ENCODE results near the gene TPM3.

Gene TPM3

DNA sequence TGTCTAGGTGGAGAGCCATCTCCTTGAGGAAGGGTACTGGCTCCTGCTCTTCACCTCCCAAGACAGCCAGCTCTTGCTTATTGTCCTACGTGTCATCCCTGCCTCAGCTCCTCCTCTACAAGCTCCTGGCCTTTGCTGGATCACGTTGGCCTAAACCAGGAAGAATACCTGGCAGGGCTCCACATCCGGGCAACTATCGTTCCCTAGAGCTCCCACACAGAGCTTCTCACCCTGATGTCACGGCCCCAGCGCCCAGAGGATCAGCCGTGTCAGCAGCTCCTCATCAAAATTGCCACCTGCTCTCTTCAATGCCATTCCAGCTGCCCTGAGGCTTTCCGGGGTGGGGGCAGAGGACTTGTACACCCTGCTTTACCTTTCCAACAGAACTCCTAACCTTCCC lies 1.9 kb upstream of the TPM3 start:
- Histone ChIP-seq H3K9ac (no peak overlapping the region), H3K27ac (peak overlapping the region; percentile 32)
- TF ChIP-seq, protein P1, sequence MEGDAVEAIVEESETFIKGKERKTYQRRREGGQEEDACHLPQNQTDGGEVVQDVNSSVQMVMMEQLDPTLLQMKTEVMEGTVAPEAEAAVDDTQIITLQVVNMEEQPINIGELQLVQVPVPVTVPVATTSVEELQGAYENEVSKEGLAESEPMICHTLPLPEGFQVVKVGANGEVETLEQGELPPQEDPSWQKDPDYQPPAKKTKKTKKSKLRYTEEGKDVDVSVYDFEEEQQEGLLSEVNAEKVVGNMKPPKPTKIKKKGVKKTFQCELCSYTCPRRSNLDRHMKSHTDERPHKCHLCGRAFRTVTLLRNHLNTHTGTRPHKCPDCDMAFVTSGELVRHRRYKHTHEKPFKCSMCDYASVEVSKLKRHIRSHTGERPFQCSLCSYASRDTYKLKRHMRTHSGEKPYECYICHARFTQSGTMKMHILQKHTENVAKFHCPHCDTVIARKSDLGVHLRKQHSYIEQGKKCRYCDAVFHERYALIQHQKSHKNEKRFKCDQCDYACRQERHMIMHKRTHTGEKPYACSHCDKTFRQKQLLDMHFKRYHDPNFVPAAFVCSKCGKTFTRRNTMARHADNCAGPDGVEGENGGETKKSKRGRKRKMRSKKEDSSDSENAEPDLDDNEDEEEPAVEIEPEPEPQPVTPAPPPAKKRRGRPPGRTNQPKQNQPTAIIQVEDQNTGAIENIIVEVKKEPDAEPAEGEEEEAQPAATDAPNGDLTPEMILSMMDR (IDR thresholded peaks at IDR 0.05) = no peak

DNA sequence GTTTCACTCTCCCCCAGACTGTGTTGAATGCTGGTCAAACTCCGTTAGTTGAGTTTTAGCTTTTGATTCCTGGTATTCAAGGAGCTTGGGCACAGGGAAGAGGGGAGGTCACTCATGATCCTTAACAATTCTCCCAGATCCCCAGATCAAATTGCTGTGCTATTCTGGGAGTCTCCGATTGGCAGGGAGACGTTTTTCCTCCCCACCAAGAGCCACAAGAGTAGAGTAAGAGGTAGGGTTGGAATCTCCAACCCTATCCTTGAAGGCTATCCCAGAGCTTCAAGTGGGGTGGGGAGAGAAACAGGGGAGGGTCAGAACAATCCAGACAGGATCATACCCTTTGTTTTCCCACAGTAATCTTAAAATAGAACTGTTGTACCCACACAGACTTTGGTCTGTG lies 576 bp upstream of the TPM3 start:
- H3K4me2 ChIP-seq (ENCODE audit: low read length) = no peak overlapping the region
- no peaks in the 10 kb centered on the region for H3K36me3 ChIP-seq (ENCODE audit: control insufficient read depth, insufficient read depth, low read length)
- no peak overlapping the region for H3K9ac ChIP-seq
- H3K27ac ChIP-seq = no peak overlapping the region
- no peak overlapping the region for H3K4me3 ChIP-seq (ENCODE audit: low read depth, low read length)
- H2AFZ ChIP-seq = no peak overlapping the region
- no peaks in the 10 kb centered on the region for H3K27me3 ChIP-seq (ENCODE audit: control insufficient read depth, insufficient read depth, low read length)
- H3K9me3 ChIP-seq (ENCODE audit: control insufficient read depth, low read length) = no peaks in the 10 kb centered on the region
- H3K79me2 ChIP-seq = no peaks in the 10 kb centered on the region
- H3K4me1 ChIP-seq = peaks cover 10% of the 10 kb centered on the region
- TF ChIP-seq, protein P1 (IDR thresholded peaks at IDR 0.05) = no peak

More for the DNA sequence above, 1.9 kb upstream of the TPM3 start:
- Histone ChIP-seq H3K4me3 (ENCODE audit: low read depth, low read length) (peak overlapping the region; percentile 10), H3K79me2 (no peaks in the 10 kb centered on the region), H3K9me3 (ENCODE audit: control insufficient read depth, low read length) (no peaks in the 10 kb centered on the region), H2AFZ (peak overlapping the region; percentile 79), H3K27me3 (ENCODE audit: control insufficient read depth, insufficient read depth, low read length) (no peaks in the 10 kb centered on the region), H3K36me3 (ENCODE audit: control insufficient read depth, insufficient read depth, low read length) (no peaks in the 10 kb centered on the region), H3K4me2 (ENCODE audit: low read length) (no peak overlapping the region), H3K4me1 (peaks cover 10% of the 10 kb centered on the region)

DNA sequence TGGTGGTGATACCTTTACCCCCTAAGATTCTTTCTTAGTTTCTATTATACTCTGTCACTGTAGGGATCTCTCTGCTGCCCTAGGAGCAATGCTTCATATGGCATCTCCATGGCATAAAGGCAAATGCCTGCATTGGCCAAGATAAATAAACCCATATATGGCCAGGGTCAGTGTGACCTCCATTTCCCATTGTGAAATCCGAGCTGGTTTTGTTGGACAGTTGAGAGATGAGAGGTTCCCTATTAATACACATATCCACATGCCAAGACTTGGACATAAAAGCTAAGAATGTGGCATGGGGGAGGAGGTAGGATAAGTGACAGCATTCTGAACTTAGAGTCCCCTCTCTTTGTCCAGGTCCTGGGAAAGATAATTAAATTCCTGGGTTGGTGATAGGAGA lies 1.4 kb downstream of the TPM3 start:
- TF ChIP-seq, protein P1 (IDR thresholded peaks at IDR 0.05) = no peak
- Histone ChIP-seq H2AFZ (no peak overlapping the region), H3K9ac (no peak overlapping the region), H3K36me3 (ENCODE audit: control insufficient read depth, insufficient read depth, low read length) (no peaks in the 10 kb centered on the region), H3K9me3 (ENCODE audit: control insufficient read depth, low read length) (no peaks in the 10 kb centered on the region), H3K27me3 (ENCODE audit: control insufficient read depth, insufficient read depth, low read length) (no peaks in the 10 kb centered on the region), H3K4me3 (ENCODE audit: low read depth, low read length) (no peak overlapping the region), H3K4me2 (ENCODE audit: low read length) (no peak overlapping the region), H3K79me2 (no peaks in the 10 kb centered on the region), H3K27ac (peak overlapping the region; percentile 58), H3K4me1 (peaks cover 10% of the 10 kb centered on the region)

DNA sequence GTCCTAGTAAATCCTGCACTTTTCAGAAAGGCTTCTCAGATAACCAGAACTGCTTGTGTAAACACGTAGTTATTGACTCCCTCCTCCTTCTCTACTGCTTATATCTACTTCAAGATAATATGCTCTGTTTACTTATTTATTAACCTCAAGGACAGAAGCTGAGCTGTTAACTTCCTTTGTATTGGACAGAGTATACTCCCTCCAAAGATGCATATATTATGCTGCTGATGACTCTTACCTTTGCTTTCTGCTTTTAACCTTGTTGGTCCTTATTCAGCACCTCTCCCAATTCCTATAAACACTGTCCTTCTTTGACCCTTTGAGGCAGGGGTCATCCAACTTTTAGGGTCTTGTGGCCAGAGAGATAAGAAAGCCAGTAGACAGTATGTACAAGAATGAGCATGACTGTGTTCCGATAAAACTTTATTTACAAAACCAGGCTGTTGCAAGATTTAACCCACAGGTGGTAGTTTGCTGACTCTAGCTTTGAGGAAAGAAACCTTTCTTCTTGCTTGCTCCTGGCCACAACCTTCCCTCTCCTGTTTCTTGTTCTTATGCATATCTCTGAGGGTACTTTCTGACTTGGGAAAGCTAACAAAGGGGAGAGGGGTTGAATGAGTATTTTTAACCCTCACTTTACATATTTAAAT lies 4.9 kb downstream of the TPM3 start:
- H3K9ac ChIP-seq = no peak overlapping the region
- H3K27ac ChIP-seq = no peak overlapping the region
- H3K4me2 ChIP-seq (ENCODE audit: low read length) = no peak overlapping the region
- H3K4me1 ChIP-seq = peaks cover 3% of the 10 kb centered on the region
- TF ChIP-seq, protein P1 (IDR thresholded peaks at IDR 0.05) = no peak
- no peaks in the 10 kb centered on the region for H3K9me3 ChIP-seq (ENCODE audit: control insufficient read depth, low read length)
- H3K79me2 ChIP-seq = peaks cover 2% of the 10 kb centered on the region
- no peak overlapping the region for H2AFZ ChIP-seq
- no peaks in the 10 kb centered on the region for H3K36me3 ChIP-seq (ENCODE audit: control insufficient read depth, insufficient read depth, low read length)
- H3K4me3 ChIP-seq (ENCODE audit: low read depth, low read length) = no peak overlapping the region
- H3K27me3 ChIP-seq (ENCODE audit: control insufficient read depth, insufficient read depth, low read length) = no peaks in the 10 kb centered on the region

DNA sequence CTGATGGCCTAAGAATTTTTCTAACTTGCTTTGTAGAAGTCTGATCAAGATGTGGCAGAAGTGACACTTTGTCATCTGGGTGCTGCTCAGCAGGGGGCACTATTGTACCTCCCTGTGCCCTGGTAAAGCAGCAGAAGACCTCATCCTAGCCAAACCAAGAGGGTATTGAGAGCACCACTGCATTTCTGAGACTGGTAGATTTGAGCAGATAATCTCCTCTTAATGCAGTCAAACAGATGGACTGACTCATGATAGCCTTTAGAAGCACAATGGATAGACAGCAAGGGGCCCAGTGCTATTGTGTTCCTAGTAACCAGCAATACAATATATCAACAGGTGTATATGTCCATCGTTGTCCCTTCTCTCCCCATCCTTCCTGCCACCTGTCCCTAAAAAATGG lies 5.7 kb downstream of the TPM3 start:
- TF ChIP-seq, protein P1 (IDR thresholded peaks at IDR 0.05) = no peak
- H3K9ac ChIP-seq = no peak overlapping the region
- no peaks in the 10 kb centered on the region for H3K9me3 ChIP-seq (ENCODE audit: control insufficient read depth, low read length)
- no peak overlapping the region for H3K27ac ChIP-seq
- H3K4me3 ChIP-seq (ENCODE audit: low read depth, low read length) = no peak overlapping the region
- H3K36me3 ChIP-seq (ENCODE audit: control insufficient read depth, insufficient read depth, low read length) = no peaks in the 10 kb centered on the region
- peaks cover 8% of the 10 kb centered on the region for H3K79me2 ChIP-seq
- no peak overlapping the region for H3K4me2 ChIP-seq (ENCODE audit: low read length)
- H3K4me1 ChIP-seq = peaks cover 3% of the 10 kb centered on the region
- H2AFZ ChIP-seq = no peak overlapping the region
- no peaks in the 10 kb centered on the region for H3K27me3 ChIP-seq (ENCODE audit: control insufficient read depth, insufficient read depth, low read length)
